Keratinocyte (primary cell): ENCODE results near the gene TAF1C.
A peak's percentile ranks its signal among the peaks of the same experiment; 100 is the strongest.

Experiments used
- EZH2 ChIP-seq: IDR thresholded peaks from one replicate; pipeline ENCODE4 v1.6.1; 2012; ENCODE audit warnings: inconsistent platforms, mild to moderate bottlenecking, low read length, moderate library complexity
- TF ChIP-seq, protein P1 (sequence below), 3 experiments: IDR thresholded peaks in 1 of 3; conservative IDR thresholded peaks in 1 of 3; optimal IDR thresholded peaks in 1 of 3; 2 replicates in 2 of 3; 3 replicates in 1 of 3; pipeline versions ENCODE3 to v1.5.1; 2011; ENCODE audit warnings: low read length in 3 of 3, mild to moderate bottlenecking in 3 of 3, moderate library complexity in 2 of 3, control low read depth in 1 of 3, inconsistent platforms in 1 of 3; ENCODE audit not compliant: insufficient read depth in 2 of 3; ENCODE audit errors: extremely low read depth in 1 of 3

- TF ChIP-seq, protein P1, sequence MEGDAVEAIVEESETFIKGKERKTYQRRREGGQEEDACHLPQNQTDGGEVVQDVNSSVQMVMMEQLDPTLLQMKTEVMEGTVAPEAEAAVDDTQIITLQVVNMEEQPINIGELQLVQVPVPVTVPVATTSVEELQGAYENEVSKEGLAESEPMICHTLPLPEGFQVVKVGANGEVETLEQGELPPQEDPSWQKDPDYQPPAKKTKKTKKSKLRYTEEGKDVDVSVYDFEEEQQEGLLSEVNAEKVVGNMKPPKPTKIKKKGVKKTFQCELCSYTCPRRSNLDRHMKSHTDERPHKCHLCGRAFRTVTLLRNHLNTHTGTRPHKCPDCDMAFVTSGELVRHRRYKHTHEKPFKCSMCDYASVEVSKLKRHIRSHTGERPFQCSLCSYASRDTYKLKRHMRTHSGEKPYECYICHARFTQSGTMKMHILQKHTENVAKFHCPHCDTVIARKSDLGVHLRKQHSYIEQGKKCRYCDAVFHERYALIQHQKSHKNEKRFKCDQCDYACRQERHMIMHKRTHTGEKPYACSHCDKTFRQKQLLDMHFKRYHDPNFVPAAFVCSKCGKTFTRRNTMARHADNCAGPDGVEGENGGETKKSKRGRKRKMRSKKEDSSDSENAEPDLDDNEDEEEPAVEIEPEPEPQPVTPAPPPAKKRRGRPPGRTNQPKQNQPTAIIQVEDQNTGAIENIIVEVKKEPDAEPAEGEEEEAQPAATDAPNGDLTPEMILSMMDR (optimal IDR thresholded peaks at IDR 0.05 in 1 of 3, IDR thresholded peaks at IDR 0.05 in 1 of 3, conservative IDR thresholded peaks at IDR 0.05 in 1 of 3; ENCODE audit: extremely low read depth in 1 of 3, insufficient read depth in 2 of 3, low read length in 3 of 3): peak in 1 of 3 experiments; percentile 30
- no peak for TF ChIP-seq EZH2
Measured at GRCh38 chr16:84144859-84145639, 41.8 kb downstream of the TAF1C start, which contains the start of the genes DNAAF1 and HSDL1.
